Midbrain (tissue), 1 donor: Measurements from ENCODE around the gene MOV10.
A peak's percentile ranks its signal among the peaks of the same experiment; 100 is the strongest.
"Not testable (repeated sequence)": the region's sequence is repeated elsewhere in the genome, so short reads cannot be mapped to it uniquely, and the experiment has no call there.

Experiments
- DNase-seq: peaks from one replicate; lab custom pipeline; 2025; lab: John Stamatoyannopoulos, UW

The MOV10 gene

GRCh38 chr1:112674440-112674985 lies at the start of gene MOV10:
MOV10 (plus strand) TSS chr1:112674659; CDS start chr1:112674913, 254 bp downstream.
- DNase-seq, result peak; percentile 53

- DNase-seq, result no peak
These were observed 48.8 kb upstream of the MOV10 start for GRCh38 chr1:112625696-112626095.

GRCh38 chr1:112626193-112626592 lies 48.3 kb upstream of the MOV10 start:
- DNase-seq, result no peak

GRCh38 chr1:112626887-112627286 lies 47.6 kb upstream of the MOV10 start:
- DNase-seq, result no peak

- no peak for DNase-seq
These were observed 45.9 kb upstream of the MOV10 start for GRCh38 chr1:112628516-112628915.

GRCh38 chr1:112629256-112629655 lies 45.2 kb upstream of the MOV10 start:
- no peak for DNase-seq

- DNase-seq, result no peak
These were observed 40.8 kb upstream of the MOV10 start for GRCh38 chr1:112633628-112634027.

- no peak for DNase-seq
These were observed 40.1 kb upstream of the MOV10 start for GRCh38 chr1:112634367-112634766.

GRCh38 chr1:112636056-112636455 lies 38.4 kb upstream of the MOV10 start:
- DNase-seq, result no peak

- no peak for DNase-seq
These were observed 37.7 kb upstream of the MOV10 start for GRCh38 chr1:112636597-112637253.

GRCh38 chr1:112637254-112638109 lies 37.0 kb upstream of the MOV10 start:
- DNase-seq, result peak; percentile 57

GRCh38 chr1:112638110-112638428 lies 36.4 kb upstream of the MOV10 start:
- no peak for DNase-seq

- DNase-seq, result not testable (repeated sequence)
These were observed 34.0 kb upstream of the MOV10 start for GRCh38 chr1:112640437-112640836.

GRCh38 chr1:112643080-112643479 lies 31.4 kb upstream of the MOV10 start:
- no peak for DNase-seq

GRCh38 chr1:112646225-112646624 lies 28.2 kb upstream of the MOV10 start:
- DNase-seq, result no peak

- no peak for DNase-seq
These were observed 23.3 kb upstream of the MOV10 start for GRCh38 chr1:112651205-112651604.

GRCh38 chr1:112665857-112666256 lies 8.6 kb upstream of the MOV10 start:
- no peak for DNase-seq

- DNase-seq, result no peak
These were observed 7.5 kb upstream of the MOV10 start for GRCh38 chr1:112666946-112667345.

- no peak for DNase-seq
These were observed 2.5 kb upstream of the MOV10 start for GRCh38 chr1:112672009-112672408.

GRCh38 chr1:112672842-112673241 lies 1.6 kb upstream of the MOV10 start:
- DNase-seq, result no peak

- peak; percentile 53 for DNase-seq
These were observed 643 bp upstream of the MOV10 start for GRCh38 chr1:112673592-112674439.
